ENCODE results near the gene ZNF221.

The ZNF221 gene

GRCh38 chr19:43956827-43957226, 5.8 kb downstream of the ZNF221 start:
- no peak for DNase-seq (ENCODE audit: low read depth in 1 of 2, low spot score in 1 of 2)

GRCh38 chr19:43957891-43958290, 6.9 kb downstream of the ZNF221 start:
- no peak for DNase-seq (ENCODE audit: low read depth in 1 of 2, low spot score in 1 of 2)

GRCh38 chr19:43960411-43960810, 9.4 kb downstream of the ZNF221 start:
- no peak for DNase-seq (ENCODE audit: low read depth in 1 of 2, low spot score in 1 of 2)

- DNase-seq (ENCODE audit: low read depth in 1 of 2, low spot score in 1 of 2): no peak
Measured at GRCh38 chr19:43966079-43966694, 15.2 kb downstream of the ZNF221 start.

- DNase-seq (ENCODE audit: low read depth in 1 of 2, low spot score in 1 of 2): no peak
Measured at GRCh38 chr19:43976732-43977131, 25.7 kb downstream of the ZNF221 start.

GRCh38 chr19:43983544-43983911, 32.5 kb downstream of the ZNF221 start:
- no peak for DNase-seq (ENCODE audit: low read depth in 1 of 2, low spot score in 1 of 2)

GRCh38 chr19:43983912-43984686, 33.1 kb downstream of the ZNF221 start, which contains the start of gene ZNF155:
Gene ZNF155, plus strand, starts transcription at chr19:43984188. Its CDS starts 4,356 bp downstream, at chr19:43988544.
- peak; percentile 36 for DNase-seq (ENCODE audit: low read depth in 1 of 2, low spot score in 1 of 2)

GRCh38 chr19:43984687-43985000, 33.6 kb downstream of the ZNF221 start:
- no peak for DNase-seq (ENCODE audit: low read depth in 1 of 2, low spot score in 1 of 2)

- no peak for DNase-seq (ENCODE audit: low read depth in 1 of 2, low spot score in 1 of 2)
Measured at GRCh38 chr19:43997631-43998290, 46.7 kb downstream of the ZNF221 start.

- DNase-seq (ENCODE audit: low read depth in 1 of 2, low spot score in 1 of 2): no peak
Measured at GRCh38 chr19:44002212-44002565, 51.2 kb downstream of the ZNF221 start.

- DNase-seq (ENCODE audit: low read depth in 1 of 2, low spot score in 1 of 2): peak; percentile 52 to 56
Measured at GRCh38 chr19:44002566-44003460, 51.8 kb downstream of the ZNF221 start, which contains the start of gene ZNF230. Gene ZNF230, plus strand, starts transcription at chr19:44002957. Its CDS starts 4,122 bp downstream, at chr19:44007079.

GRCh38 chr19:44003461-44004009, 52.5 kb downstream of the ZNF221 start:
- DNase-seq (ENCODE audit: low read depth in 1 of 2, low spot score in 1 of 2): no peak

GRCh38 chr19:44005973-44006372, 54.9 kb downstream of the ZNF221 start:
- no peak for DNase-seq (ENCODE audit: low read depth in 1 of 2, low spot score in 1 of 2)

- DNase-seq (ENCODE audit: low read depth in 1 of 2, low spot score in 1 of 2): no peak
Measured at GRCh38 chr19:44007473-44007872, 56.4 kb downstream of the ZNF221 start.

- no peak for DNase-seq (ENCODE audit: low read depth in 1 of 2, low spot score in 1 of 2)
Measured at GRCh38 chr19:44010468-44010867, 59.4 kb downstream of the ZNF221 start.
